Smooth muscle cell (in vitro differentiated cells): ENCODE results near the gene KLRF1. TPM values are rescaled to one million over a fixed set of nuclear protein-coding genes. Genes with fewer than 3 reads are reported as not detected.

Source experiments
- DNase-seq: peaks from one replicate; lab custom pipeline; 2025; ENCODE audit not compliant: unreplicated experiment; lab: John Stamatoyannopoulos, UW
- H2AFZ ChIP-seq: fragments of 200-600 bp; sonication (generic); 2 replicates; pipeline ENCODE4 v1.6.0; 2016; ENCODE audit warnings: antibody characterized with exemption, low read depth, mild to moderate bottlenecking
- H3F3A ChIP-seq: fragments of 200-600 bp; sonication (generic); 2 replicates; pipeline ENCODE4 v1.6.0; 2017; ENCODE audit warnings: antibody characterized with exemption, low read depth
- H3K27ac ChIP-seq: fragments of 200-600 bp; sonication (generic); 2 replicates; pipeline ENCODE4 v1.5.1; 2016; ENCODE audit warnings: low read depth, mild to moderate bottlenecking
- H3K27me3 ChIP-seq: fragments of 200-600 bp; sonication (generic); 2 replicates; pipeline ENCODE4 v1.6.1; 2016; ENCODE audit warnings: low read depth, mild to moderate bottlenecking
- H3K36me3 ChIP-seq: fragments of 200-600 bp; sonication (generic); 2 replicates; pipeline ENCODE4 v1.5.1; 2016; ENCODE audit warnings: low read depth
- H3K4me1 ChIP-seq: fragments of 200-600 bp; sonication (generic); 2 replicates; pipeline ENCODE4 v1.5.1; 2016; ENCODE audit warnings: low read depth
- H3K4me2 ChIP-seq: fragments of 200-600 bp; sonication (generic); 2 replicates; pipeline ENCODE4 v1.6.0; 2016; ENCODE audit warnings: mild to moderate bottlenecking
- H3K4me3 ChIP-seq: fragments of 200-600 bp; sonication (generic); 2 replicates; pipeline ENCODE4 v1.5.1; 2016; ENCODE audit warnings: mild to moderate bottlenecking
- H3K79me2 ChIP-seq: fragments of 200-600 bp; sonication (generic); 2 replicates; pipeline ENCODE4 v1.6.0; 2016; ENCODE audit warnings: low read depth, mild to moderate bottlenecking
- H3K9ac ChIP-seq: fragments of 200-600 bp; sonication (generic); 2 replicates; pipeline ENCODE4 v1.6.0; 2016; ENCODE audit warnings: low read depth
- H3K9me3 ChIP-seq: fragments of 200-600 bp; sonication (generic); replicated peaks from 2 replicates; pipeline ENCODE4 v1.5.1; 2016; ENCODE audit warnings: low read depth
- H4K20me1 ChIP-seq: fragments of 200-600 bp; sonication (generic); 2 replicates; pipeline ENCODE4 v1.6.0; 2016; ENCODE audit warnings: low read depth
- WGBS: methylation state at CpG from one replicate; pipeline ENCODE4 v1.1.7; 2016; ENCODE audit warnings: low lambda C conversion rate; 5-methylcytosine and 5-hydroxymethylcytosine counted together
- polyA plus RNA-seq: library from polyadenylated mRNA; unstranded; fragments of >200 nt; fragmentation: Nextera tagmentation; extraction: Ambion mirVana; gene quantifications from 2 replicates; pipeline ENCODE4 v1.2.1, GENCODE V29; 2016
- total RNA-seq: library from RNA; depleted of rRNA; stranded (reverse); fragments of >200 nt; gene quantifications from 2 replicates; pipeline ENCODE4 v1.2.3, GENCODE V29; 2014
- TF ChIP-seq, protein P1 (sequence below): fragments of 200-600 bp; sonication (generic); IDR thresholded peaks from 2 replicates; pipeline ENCODE4 v1.5.1; 2017; ENCODE audit warnings: borderline replicate concordance, mild to moderate bottlenecking, antibody characterized with exemption; ENCODE audit not compliant: insufficient read depth, poor library complexity, severe bottlenecking

KLRF1 gene
- total and polyA plus RNA-seq, 2 experiments from 2014 or later, result not detected

GRCh38 chr12:9831720-9832119 is 4.4 kb downstream of the KLRF1 start:
- 81% methylated on average over 3 of the region's 3 CpGs for WGBS
- Histone ChIP-seq H4K20me1 (no peaks in the 10 kb centered on the region), H3K9me3 (no peaks in the 10 kb centered on the region), H3K79me2 (no peaks in the 10 kb centered on the region), H3K9ac (no peak overlapping the region), H2AFZ (no peak overlapping the region), H3K27me3 (no peaks in the 10 kb centered on the region), H3F3A (no peaks in the 10 kb centered on the region), H3K4me2 (no peak overlapping the region), H3K27ac (no peak overlapping the region), H3K4me1 (no peaks in the 10 kb centered on the region), H3K36me3 (no peaks in the 10 kb centered on the region), H3K4me3 (no peak overlapping the region)
- TF ChIP-seq, protein P1, sequence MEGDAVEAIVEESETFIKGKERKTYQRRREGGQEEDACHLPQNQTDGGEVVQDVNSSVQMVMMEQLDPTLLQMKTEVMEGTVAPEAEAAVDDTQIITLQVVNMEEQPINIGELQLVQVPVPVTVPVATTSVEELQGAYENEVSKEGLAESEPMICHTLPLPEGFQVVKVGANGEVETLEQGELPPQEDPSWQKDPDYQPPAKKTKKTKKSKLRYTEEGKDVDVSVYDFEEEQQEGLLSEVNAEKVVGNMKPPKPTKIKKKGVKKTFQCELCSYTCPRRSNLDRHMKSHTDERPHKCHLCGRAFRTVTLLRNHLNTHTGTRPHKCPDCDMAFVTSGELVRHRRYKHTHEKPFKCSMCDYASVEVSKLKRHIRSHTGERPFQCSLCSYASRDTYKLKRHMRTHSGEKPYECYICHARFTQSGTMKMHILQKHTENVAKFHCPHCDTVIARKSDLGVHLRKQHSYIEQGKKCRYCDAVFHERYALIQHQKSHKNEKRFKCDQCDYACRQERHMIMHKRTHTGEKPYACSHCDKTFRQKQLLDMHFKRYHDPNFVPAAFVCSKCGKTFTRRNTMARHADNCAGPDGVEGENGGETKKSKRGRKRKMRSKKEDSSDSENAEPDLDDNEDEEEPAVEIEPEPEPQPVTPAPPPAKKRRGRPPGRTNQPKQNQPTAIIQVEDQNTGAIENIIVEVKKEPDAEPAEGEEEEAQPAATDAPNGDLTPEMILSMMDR, result no peak
- DNase-seq, result no peak

DNA sequence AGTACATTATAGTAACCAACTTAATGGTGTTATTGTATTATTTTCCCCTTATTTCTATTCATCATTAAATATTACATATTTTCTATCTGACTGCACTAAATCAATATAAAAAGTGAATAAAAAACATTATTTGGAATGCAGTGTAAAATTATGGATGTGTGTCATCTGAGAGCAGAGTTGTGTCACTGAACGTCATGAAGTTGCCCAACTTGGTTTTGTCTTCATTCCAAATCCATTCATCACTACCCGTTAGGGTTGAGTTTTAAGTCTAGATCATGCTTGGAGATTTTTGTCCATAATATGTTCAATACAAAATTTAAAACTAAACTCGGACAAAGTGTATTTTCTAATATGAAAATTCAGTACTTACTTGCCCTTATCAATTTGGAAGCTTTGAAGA is 16.1 kb downstream of the KLRF1 start:
- WGBS, result 74% methylated on average over 3 of the region's 3 CpGs
- H3K79me2 ChIP-seq, result no peaks in the 10 kb centered on the region
- no peak for DNase-seq
- no peaks in the 10 kb centered on the region for H3K9me3 ChIP-seq
- H2AFZ ChIP-seq, result no peak overlapping the region
- no peaks in the 10 kb centered on the region for H4K20me1 ChIP-seq
- no peak overlapping the region for H3K4me2 ChIP-seq
- H3K9ac ChIP-seq, result no peak overlapping the region
- no peak overlapping the region for H3K27ac ChIP-seq
- no peaks in the 10 kb centered on the region for H3K27me3 ChIP-seq
- H3F3A ChIP-seq, result no peaks in the 10 kb centered on the region
- H3K36me3 ChIP-seq, result no peaks in the 10 kb centered on the region
- H3K4me3 ChIP-seq, result no peak overlapping the region
- no peaks in the 10 kb centered on the region for H3K4me1 ChIP-seq
- TF ChIP-seq, protein P1, result no peak

DNA sequence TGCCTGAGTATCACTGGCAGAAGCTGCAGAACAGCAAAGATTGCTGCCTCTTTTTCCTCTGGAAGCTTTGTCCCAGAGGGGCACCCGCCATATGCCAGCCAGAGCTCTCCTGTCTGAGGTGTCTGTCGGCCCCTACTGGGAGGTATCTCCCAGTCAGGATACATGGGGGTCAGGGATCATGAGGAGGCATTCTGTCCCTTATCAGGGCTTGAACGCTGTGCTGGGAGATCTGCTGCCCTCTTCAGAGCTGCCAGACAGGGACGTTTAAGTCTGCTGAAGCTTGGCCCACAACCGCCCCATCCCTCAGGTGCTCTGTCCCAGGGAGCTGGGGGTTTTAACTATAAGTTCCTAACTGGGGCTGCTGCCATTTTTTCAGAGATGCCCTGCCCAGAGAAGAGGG is 21.6 kb downstream of the KLRF1 start:
- no peak for DNase-seq
- Histone ChIP-seq H3K27ac (no peak overlapping the region), H3K27me3 (no peaks in the 10 kb centered on the region), H2AFZ (no peak overlapping the region), H3F3A (no peaks in the 10 kb centered on the region), H3K4me1 (no peaks in the 10 kb centered on the region), H4K20me1 (no peaks in the 10 kb centered on the region), H3K9me3 (no peaks in the 10 kb centered on the region), H3K9ac (no peak overlapping the region), H3K4me3 (no peak overlapping the region), H3K4me2 (no peak overlapping the region), H3K36me3 (no peaks in the 10 kb centered on the region), H3K79me2 (no peaks in the 10 kb centered on the region)
- WGBS, result 80% methylated on average over 5 of the region's 5 CpGs
- TF ChIP-seq, protein P1, result no peak

DNA sequence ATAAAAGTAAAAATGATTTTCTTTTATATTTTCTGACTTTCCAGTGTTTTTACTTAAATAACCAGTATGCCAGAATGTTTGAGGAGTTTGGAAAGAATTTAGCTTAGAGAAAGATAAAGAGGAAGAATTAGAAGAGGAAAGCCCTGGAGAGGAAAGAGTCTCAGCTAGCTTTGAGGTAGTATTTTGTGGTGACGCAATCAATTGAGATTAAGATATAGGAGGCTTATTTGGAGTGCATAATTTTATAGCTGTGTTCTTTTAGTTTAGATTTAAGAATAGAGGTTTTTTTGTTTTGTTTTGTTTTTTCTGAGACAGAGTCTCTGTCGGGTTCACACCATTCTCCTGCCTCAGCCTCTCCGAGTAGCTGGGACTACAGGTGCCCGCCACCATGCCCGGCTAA is 23.8 kb downstream of the KLRF1 start:
- Histone ChIP-seq H3K4me2 (no peak overlapping the region), H3K79me2 (no peaks in the 10 kb centered on the region), H3K36me3 (no peaks in the 10 kb centered on the region), H3K27me3 (no peaks in the 10 kb centered on the region), H3K27ac (no peak overlapping the region), H3K4me3 (no peak overlapping the region), H2AFZ (no peak overlapping the region), H4K20me1 (no peaks in the 10 kb centered on the region), H3F3A (no peaks in the 10 kb centered on the region), H3K9ac (no peak overlapping the region), H3K9me3 (no peaks in the 10 kb centered on the region), H3K4me1 (no peaks in the 10 kb centered on the region)
- TF ChIP-seq, protein P1, result no peak
- DNase-seq, result no peak
- 95% methylated on average over 5 of the region's 5 CpGs for WGBS
